Ishikawa (cell line): Measurements from ENCODE around the gene HEPACAM.

Source experiments
- CEBPB ChIP-seq: IDR thresholded peaks from 2 replicates; pipeline ENCODE4 v1.6.1; 2012
- CREB1 ChIP-seq: IDR thresholded peaks from 2 replicates; pipeline ENCODE4 v1.6.1; 2012; ENCODE audit warnings: low read depth
- EGR1 ChIP-seq: IDR thresholded peaks from 2 replicates; pipeline ENCODE4 v1.6.1; 2012
- EP300 ChIP-seq: IDR thresholded peaks from 2 replicates; pipeline ENCODE4 v1.6.1; 2012; ENCODE audit warnings: borderline replicate concordance
- FOXM1 ChIP-seq: IDR thresholded peaks from 2 replicates; pipeline ENCODE4 v1.6.1; 2012; ENCODE audit warnings: low read depth, borderline replicate concordance
- NFIC ChIP-seq: IDR thresholded peaks from 2 replicates; pipeline ENCODE4 v1.6.1; 2012
- RAD21 ChIP-seq: IDR thresholded peaks from 2 replicates; pipeline ENCODE4 v1.6.1; 2012; ENCODE audit warnings: low read depth
- TAF1 ChIP-seq: IDR thresholded peaks from 2 replicates; pipeline ENCODE4 v1.6.1; 2012; ENCODE audit warnings: low read depth, mild to moderate bottlenecking
- TCF12 ChIP-seq: IDR thresholded peaks from 2 replicates; pipeline ENCODE4 v1.6.1; 2012; ENCODE audit warnings: low read depth
- TEAD4 ChIP-seq: IDR thresholded peaks from 2 replicates; pipeline ENCODE4 v1.6.1; 2012
- YY1 ChIP-seq: IDR thresholded peaks from 2 replicates; pipeline ENCODE4 v1.6.1; 2012; ENCODE audit warnings: low read depth
- ZBTB7A ChIP-seq: IDR thresholded peaks from 2 replicates; pipeline ENCODE4 v1.6.1; 2012; ENCODE audit warnings: low read depth
- TF ChIP-seq, protein P1 (sequence below): IDR thresholded peaks from 2 replicates; pipeline ENCODE4 v1.6.1; 2012
- TF ChIP-seq, protein P2 (sequence below): IDR thresholded peaks from 2 replicates; pipeline ENCODE4 v1.6.1; 2012; ENCODE audit warnings: low read depth, mild to moderate bottlenecking
- TF ChIP-seq, protein P3 (sequence below): IDR thresholded peaks from 2 replicates; pipeline ENCODE4 v1.6.1; 2012

The HEPACAM gene

DNA sequence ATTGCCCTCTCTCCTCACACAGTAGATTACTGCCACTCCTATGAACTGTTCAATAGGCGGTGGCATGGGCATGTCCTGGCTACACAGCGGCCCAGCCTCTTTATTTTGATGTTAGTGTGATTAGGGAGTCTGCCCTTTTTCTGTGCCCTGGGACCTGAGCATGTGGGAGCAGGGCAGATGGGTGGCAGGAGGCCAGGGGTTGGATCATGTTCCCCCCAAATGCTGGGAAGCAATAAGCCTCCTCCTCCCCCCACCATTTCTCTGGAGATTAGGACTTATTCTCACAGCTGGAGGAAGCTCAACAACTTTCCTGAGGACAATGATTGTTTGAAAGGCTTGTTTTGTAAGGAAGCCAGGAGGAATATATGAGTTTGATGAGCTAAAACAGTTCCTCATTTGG is 15.9 kb downstream of the HEPACAM start:
- TF ChIP-seq EP300, result no peak
- no peak for TF ChIP-seq CEBPB
- no peak for TF ChIP-seq YY1
- no peak for TF ChIP-seq FOXM1
- TF ChIP-seq EGR1, result no peak
- TF ChIP-seq, protein P1, sequence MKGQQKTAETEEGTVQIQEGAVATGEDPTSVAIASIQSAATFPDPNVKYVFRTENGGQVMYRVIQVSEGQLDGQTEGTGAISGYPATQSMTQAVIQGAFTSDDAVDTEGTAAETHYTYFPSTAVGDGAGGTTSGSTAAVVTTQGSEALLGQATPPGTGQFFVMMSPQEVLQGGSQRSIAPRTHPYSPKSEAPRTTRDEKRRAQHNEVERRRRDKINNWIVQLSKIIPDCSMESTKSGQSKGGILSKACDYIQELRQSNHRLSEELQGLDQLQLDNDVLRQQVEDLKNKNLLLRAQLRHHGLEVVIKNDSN, result no peak
- no peak for TF ChIP-seq RAD21
- no peak for TF ChIP-seq TCF12
- no peak for TF ChIP-seq NFIC
- TF ChIP-seq CREB1, result no peak

DNA sequence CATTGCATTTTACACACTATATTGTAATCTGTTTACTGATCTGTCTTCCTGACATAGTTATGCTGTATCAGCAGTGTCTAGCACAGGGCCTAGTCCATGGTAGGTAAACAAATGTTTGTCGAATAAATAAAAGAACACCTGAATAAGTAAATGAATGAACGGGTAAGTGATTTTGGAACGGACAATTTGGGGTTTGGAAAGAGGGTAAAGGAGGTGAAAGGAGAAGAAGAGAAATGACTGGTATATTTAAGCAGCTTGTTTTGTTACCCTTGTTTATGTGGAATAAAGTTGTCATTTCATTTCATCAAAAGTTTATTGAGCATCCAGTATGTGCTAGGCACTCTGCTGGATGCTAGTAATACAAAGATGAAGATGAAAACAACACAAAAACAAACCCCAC is 16.9 kb downstream of the HEPACAM start, which contains the start of gene HEPN1:
TSS of gene HEPN1 (plus strand) at position 301 of the 400 bp plus-strand sequence.
- TF ChIP-seq RAD21 (no peak), TAF1 (no peak), FOXM1 (no peak), EGR1 (no peak), EP300 (no peak), CEBPB (no peak), TCF12 (no peak), YY1 (no peak), CREB1 (no peak), ZBTB7A (no peak), NFIC (no peak), TEAD4 (no peak)
- TF ChIP-seq, protein P1, result no peak
- TF ChIP-seq, protein P2, sequence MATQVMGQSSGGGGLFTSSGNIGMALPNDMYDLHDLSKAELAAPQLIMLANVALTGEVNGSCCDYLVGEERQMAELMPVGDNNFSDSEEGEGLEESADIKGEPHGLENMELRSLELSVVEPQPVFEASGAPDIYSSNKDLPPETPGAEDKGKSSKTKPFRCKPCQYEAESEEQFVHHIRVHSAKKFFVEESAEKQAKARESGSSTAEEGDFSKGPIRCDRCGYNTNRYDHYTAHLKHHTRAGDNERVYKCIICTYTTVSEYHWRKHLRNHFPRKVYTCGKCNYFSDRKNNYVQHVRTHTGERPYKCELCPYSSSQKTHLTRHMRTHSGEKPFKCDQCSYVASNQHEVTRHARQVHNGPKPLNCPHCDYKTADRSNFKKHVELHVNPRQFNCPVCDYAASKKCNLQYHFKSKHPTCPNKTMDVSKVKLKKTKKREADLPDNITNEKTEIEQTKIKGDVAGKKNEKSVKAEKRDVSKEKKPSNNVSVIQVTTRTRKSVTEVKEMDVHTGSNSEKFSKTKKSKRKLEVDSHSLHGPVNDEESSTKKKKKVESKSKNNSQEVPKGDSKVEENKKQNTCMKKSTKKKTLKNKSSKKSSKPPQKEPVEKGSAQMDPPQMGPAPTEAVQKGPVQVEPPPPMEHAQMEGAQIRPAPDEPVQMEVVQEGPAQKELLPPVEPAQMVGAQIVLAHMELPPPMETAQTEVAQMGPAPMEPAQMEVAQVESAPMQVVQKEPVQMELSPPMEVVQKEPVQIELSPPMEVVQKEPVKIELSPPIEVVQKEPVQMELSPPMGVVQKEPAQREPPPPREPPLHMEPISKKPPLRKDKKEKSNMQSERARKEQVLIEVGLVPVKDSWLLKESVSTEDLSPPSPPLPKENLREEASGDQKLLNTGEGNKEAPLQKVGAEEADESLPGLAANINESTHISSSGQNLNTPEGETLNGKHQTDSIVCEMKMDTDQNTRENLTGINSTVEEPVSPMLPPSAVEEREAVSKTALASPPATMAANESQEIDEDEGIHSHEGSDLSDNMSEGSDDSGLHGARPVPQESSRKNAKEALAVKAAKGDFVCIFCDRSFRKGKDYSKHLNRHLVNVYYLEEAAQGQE, result no peak
- TF ChIP-seq, protein P3, sequence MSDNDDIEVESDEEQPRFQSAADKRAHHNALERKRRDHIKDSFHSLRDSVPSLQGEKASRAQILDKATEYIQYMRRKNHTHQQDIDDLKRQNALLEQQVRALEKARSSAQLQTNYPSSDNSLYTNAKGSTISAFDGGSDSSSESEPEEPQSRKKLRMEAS, result no peak

DNA sequence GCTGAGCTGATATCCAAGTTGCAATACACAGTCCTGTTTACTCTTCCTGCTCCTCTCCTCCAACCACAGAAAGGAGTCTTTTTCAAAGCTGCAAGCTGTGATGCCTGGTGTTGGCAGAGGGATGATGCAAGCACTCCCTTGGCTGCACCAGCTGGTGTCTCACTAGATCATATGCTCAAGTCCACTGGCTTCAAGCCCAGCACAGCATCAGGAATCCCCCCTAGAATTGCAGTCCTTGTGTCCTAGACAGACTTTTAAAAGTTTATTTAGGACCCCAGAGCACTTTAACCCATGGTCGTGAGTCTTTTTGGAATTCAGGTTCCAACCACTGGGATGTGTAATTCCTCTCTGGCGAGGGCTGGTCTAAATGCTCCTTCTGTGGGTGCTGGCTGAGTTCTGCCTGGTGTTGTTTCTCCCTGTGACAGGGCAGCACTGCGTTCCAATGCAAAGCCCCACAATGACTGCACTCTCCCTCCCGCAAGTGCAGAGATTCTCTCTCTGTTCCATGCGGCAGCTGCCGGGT is 18.7 kb downstream of the HEPACAM start:
- TF ChIP-seq, protein P1, result no peak
- no peak for TF ChIP-seq ZBTB7A
- TF ChIP-seq EGR1, result no peak
- TF ChIP-seq CREB1, result no peak
- no peak for TF ChIP-seq TCF12
- TF ChIP-seq YY1, result no peak
- TF ChIP-seq NFIC, result no peak
- TF ChIP-seq TAF1, result no peak
- no peak for TF ChIP-seq CEBPB
- TF ChIP-seq, protein P3, result no peak
- TF ChIP-seq FOXM1, result no peak
- TF ChIP-seq EP300, result no peak
- no peak for TF ChIP-seq TEAD4
- TF ChIP-seq RAD21, result no peak
- TF ChIP-seq, protein P2, result no peak

DNA sequence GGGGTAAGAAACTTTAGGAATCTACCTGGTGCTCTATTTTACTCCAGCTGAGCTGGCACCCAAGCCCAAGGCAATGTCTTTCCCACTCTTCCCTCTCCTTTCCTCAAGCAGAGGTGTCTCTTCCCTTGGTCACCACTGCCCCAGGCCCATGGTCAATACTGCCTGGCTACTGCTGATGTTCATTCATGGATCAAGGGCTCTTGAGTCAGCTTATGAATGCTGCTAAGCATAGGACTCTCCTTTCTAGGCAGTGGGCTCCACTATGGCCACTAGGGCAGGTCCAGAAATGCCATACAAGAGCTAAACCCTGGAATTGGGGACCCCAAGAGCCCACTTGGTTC is 19.5 kb downstream of the HEPACAM start:
- TF ChIP-seq CREB1 (no peak), RAD21 (no peak), TCF12 (no peak), FOXM1 (no peak), NFIC (no peak), EGR1 (no peak), ZBTB7A (no peak), YY1 (no peak), TEAD4 (no peak), CEBPB (no peak), TAF1 (no peak), EP300 (no peak)
- TF ChIP-seq, protein P1, result no peak
- TF ChIP-seq, protein P3, result no peak
- TF ChIP-seq, protein P2, result no peak
